ENCODE measurements around the gene PIGQ.

PIGQ gene

DNA sequence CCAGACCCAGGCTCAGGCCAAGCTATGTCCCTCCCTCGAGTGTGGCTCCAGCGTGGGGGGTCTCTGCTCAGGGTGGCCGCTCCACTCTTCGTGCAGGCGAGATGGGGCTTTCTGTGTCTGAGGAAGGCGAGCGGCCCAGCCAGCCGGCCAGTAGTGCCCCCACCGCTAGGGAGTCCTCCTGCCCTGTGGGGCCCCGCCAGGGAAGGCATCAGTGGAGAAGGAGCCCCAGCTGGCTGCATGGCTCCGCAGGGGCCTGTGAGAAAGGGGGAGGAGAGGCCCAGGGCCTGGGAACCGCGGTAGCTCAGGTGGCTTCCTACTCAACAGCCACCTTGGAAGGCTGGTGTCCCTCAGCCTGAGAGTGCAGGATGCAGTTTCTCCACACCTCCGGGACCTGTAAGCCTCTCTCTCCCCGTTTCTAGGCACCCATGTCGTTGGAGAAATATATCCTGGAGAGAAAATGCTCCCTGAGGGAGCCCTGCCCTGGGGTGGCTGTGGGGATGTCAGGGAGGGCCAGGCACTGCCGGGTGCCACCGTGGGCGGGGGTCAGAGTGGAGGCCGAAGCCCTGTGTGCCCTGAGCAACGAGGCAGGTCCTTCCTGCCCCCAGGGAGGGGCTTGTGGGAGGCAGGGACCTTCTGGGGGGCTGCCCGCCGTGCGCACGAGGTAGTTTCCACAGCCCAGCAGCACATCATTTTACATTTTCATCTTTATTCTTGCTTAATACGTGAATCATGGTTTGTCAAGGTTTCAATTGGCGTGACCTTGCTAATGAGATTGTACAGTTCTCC is 3.3 kb downstream of the PIGQ start (continued):
- TF ChIP-seq CREB5 (CRISPR knock-in tag; IDR thresholded peaks at IDR 0.05; ENCODE audit: low read depth): no peak
- no peak for TF ChIP-seq TOX (CRISPR knock-in tag; IDR thresholded peaks at IDR 0.05; ENCODE audit: borderline replicate concordance)
- TF ChIP-seq CSDC2 (CRISPR knock-in tag; IDR thresholded peaks at IDR 0.05): no peak
- TF ChIP-seq ZNF565 (CRISPR knock-in tag; conservative IDR thresholded peaks at IDR 0.05; ENCODE audit: low read depth): no peak
- TF ChIP-seq ZNF70 (CRISPR knock-in tag; IDR thresholded peaks at IDR 0.05): no peak

DNA sequence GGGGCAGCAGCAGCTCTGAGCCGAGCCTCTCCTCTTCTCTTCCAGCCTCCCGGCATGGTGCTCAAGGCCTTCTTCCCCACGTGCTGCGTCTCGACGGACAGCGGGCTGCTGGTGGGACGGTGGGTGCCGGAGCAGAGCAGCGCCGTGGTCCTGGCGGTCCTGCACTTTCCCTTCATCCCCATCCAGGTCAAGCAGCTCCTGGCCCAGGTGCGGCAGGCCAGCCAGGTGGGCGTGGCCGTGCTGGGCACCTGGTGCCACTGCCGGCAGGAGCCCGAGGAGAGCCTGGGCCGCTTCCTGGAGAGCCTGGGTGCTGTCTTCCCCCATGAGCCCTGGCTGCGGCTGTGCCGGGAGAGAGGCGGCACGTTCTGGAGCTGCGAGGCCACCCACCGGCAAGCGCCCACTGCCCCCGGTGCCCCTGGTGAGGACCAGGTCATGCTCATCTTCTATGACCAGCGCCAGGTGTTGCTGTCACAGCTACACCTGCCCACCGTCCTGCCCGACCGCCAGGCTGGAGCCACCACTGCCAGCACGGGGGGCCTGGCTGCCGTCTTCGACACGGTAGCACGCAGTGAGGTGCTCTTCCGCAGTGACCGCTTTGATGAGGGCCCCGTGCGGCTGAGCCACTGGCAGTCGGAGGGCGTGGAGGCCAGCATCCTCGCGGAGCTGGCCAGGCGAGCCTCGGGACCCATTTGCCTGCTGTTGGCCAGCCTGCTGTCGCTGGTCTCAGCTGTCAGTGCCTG is 4.4 kb downstream of the PIGQ start:
- TF ChIP-seq, protein P1, sequence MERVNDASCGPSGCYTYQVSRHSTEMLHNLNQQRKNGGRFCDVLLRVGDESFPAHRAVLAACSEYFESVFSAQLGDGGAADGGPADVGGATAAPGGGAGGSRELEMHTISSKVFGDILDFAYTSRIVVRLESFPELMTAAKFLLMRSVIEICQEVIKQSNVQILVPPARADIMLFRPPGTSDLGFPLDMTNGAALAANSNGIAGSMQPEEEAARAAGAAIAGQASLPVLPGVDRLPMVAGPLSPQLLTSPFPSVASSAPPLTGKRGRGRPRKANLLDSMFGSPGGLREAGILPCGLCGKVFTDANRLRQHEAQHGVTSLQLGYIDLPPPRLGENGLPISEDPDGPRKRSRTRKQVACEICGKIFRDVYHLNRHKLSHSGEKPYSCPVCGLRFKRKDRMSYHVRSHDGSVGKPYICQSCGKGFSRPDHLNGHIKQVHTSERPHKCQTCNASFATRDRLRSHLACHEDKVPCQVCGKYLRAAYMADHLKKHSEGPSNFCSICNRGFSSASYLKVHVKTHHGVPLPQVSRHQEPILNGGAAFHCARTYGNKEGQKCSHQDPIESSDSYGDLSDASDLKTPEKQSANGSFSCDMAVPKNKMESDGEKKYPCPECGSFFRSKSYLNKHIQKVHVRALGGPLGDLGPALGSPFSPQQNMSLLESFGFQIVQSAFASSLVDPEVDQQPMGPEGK (CRISPR knock-in tag; IDR thresholded peaks at IDR 0.05; ENCODE audit: borderline replicate concordance): no peak
- TF ChIP-seq ZNF70 (CRISPR knock-in tag; IDR thresholded peaks at IDR 0.05) (no peak), ZNF565 (CRISPR knock-in tag; conservative IDR thresholded peaks at IDR 0.05; ENCODE audit: low read depth) (no peak), TCF4 (CRISPR knock-in tag; IDR thresholded peaks at IDR 0.05; ENCODE audit: borderline replicate concordance) (no peak)
- ATAC-seq: no peak

- ATAC-seq: no peak
- TF ChIP-seq ZFP3 (CRISPR knock-in tag; IDR thresholded peaks at IDR 0.05): no peak
- TF ChIP-seq ZNF8 (CRISPR knock-in tag; IDR thresholded peaks at IDR 0.05): no peak
- TF ChIP-seq CREB5 (CRISPR knock-in tag; IDR thresholded peaks at IDR 0.05; ENCODE audit: low read depth): no peak
- no peak for TF ChIP-seq ISL1 (CRISPR knock-in tag; IDR thresholded peaks at IDR 0.05)
These were observed 5.8 kb downstream of the PIGQ start for GRCh38 chr16:575354-576196.

DNA sequence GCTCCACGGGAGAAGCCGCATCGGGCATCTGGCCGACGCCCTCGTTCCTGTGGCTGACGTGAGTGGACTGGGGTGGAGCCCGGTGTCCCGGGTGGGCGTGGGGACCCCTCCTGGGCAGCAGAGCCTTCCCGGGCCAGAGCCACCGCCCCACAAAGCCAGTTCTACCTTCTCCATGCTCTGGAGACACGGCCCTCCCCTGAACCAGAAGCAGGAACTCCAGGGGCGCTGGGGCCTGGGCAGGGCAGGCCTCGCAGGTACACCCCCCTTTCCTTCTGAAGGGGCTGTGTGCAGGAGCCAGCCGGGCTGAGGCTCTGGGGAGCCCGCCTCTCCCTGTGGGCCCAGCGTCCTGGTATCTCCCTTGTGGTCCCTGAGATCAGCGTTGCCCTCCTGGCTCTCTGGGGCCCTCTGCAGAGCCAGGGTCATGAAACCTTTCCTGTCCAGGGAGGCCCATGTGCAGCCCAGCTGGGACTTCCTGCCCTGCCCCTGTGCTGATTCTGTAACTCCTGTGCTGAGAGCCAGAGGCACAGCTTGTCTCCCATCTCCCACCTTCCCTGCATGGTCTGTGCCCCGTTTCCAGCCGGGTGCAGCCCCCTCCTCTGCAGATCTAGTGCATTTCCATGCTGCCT is 6.5 kb downstream of the PIGQ start:
- no peak for ATAC-seq
- TF ChIP-seq, protein P2, sequence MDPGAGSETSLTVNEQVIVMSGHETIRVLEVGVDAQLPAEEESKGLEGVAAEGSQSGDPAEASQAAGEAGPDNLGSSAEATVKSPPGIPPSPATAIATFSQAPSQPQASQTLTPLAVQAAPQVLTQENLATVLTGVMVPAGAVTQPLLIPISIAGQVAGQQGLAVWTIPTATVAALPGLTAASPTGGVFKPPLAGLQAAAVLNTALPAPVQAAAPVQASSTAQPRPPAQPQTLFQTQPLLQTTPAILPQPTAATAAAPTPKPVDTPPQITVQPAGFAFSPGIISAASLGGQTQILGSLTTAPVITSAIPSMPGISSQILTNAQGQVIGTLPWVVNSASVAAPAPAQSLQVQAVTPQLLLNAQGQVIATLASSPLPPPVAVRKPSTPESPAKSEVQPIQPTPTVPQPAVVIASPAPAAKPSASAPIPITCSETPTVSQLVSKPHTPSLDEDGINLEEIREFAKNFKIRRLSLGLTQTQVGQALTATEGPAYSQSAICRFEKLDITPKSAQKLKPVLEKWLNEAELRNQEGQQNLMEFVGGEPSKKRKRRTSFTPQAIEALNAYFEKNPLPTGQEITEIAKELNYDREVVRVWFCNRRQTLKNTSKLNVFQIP (CRISPR knock-in tag; IDR thresholded peaks at IDR 0.05; ENCODE audit: borderline replicate concordance, low read depth): no peak
- TF ChIP-seq ZNF565 (CRISPR knock-in tag; conservative IDR thresholded peaks at IDR 0.05; ENCODE audit: low read depth) (no peak), RARB (CRISPR knock-in tag; IDR thresholded peaks at IDR 0.05) (no peak), ESRRG (CRISPR knock-in tag; IDR thresholded peaks at IDR 0.05) (no peak), CSRNP3 (CRISPR knock-in tag; IDR thresholded peaks at IDR 0.05) (no peak), ISL1 (CRISPR knock-in tag; IDR thresholded peaks at IDR 0.05) (no peak), OSR1 (CRISPR knock-in tag; IDR thresholded peaks at IDR 0.05) (no peak), CREB5 (CRISPR knock-in tag; IDR thresholded peaks at IDR 0.05; ENCODE audit: low read depth) (no peak), TOX (CRISPR knock-in tag; IDR thresholded peaks at IDR 0.05; ENCODE audit: borderline replicate concordance) (no peak), ZNF70 (CRISPR knock-in tag; IDR thresholded peaks at IDR 0.05) (no peak), BACH2 (CRISPR knock-in tag; IDR thresholded peaks at IDR 0.05; ENCODE audit: borderline replicate concordance) (no peak), ZFP3 (CRISPR knock-in tag; IDR thresholded peaks at IDR 0.05) (no peak)
